GM23338 (cell line): ENCODE data around the gene VCL. TPM values are rescaled to one million over a fixed set of nuclear protein-coding genes. Genes with fewer than 3 reads are reported as not detected.

Source experiments
- ATAC-seq: fragments of 200-7000 bp; cut with Tn5 transposase; 3 replicates; pipeline ENCODE4 v1.9.1; 2020
- DNase-seq: peaks from one replicate; pipeline ENCODE4 v3.0.0-alpha.2; 2015; ENCODE audit warnings: low spot score
- H2AFZ ChIP-seq: fragments of 200-600 bp; sonication (generic); 2 replicates; pipeline ENCODE4 v1.8.0; 2016; ENCODE audit warnings: antibody characterized with exemption, mild to moderate bottlenecking, moderate library complexity
- H3F3A ChIP-seq: fragments of 200-600 bp; sonication (generic); replicated peaks from 2 replicates; pipeline ENCODE4 v1.8.0; 2017; ENCODE audit warnings: antibody characterized with exemption, mixed run types, low read depth
- H3K27ac ChIP-seq: fragments of 200-600 bp; sonication (generic); 2 replicates; pipeline ENCODE4 v1.6.1; 2016; ENCODE audit warnings: low read depth
- H3K27me3 ChIP-seq: fragments of 200-600 bp; sonication (generic); 2 replicates; pipeline ENCODE4 v1.8.0; 2016; ENCODE audit warnings: mild to moderate bottlenecking, mixed run types, moderate library complexity; ENCODE audit not compliant: insufficient read depth
- H3K36me3 ChIP-seq: fragments of 200-600 bp; sonication (generic); 2 replicates; pipeline ENCODE4 v1.8.0; 2016; ENCODE audit warnings: mild to moderate bottlenecking; ENCODE audit not compliant: insufficient read depth
- H3K4me1 ChIP-seq: fragments of 200-600 bp; sonication (generic); 2 replicates; pipeline ENCODE4 v1.8.0; 2016; ENCODE audit warnings: mild to moderate bottlenecking, moderate library complexity; ENCODE audit not compliant: insufficient read depth
- H3K4me2 ChIP-seq: fragments of 200-600 bp; sonication (generic); 2 replicates; pipeline ENCODE4 v1.7.1; 2017; ENCODE audit warnings: mixed run types
- H3K4me3 ChIP-seq: fragments of 200-600 bp; sonication (generic); 2 replicates; pipeline ENCODE4 v1.6.1; 2016; ENCODE audit warnings: mixed run types
- H3K79me2 ChIP-seq: fragments of 200-600 bp; sonication (generic); replicated peaks from 2 replicates; pipeline ENCODE4 v1.8.0; 2017; ENCODE audit warnings: mild to moderate bottlenecking; ENCODE audit not compliant: insufficient read depth
- H3K9me2 ChIP-seq: fragments of 200-600 bp; sonication (generic); 2 replicates; pipeline ENCODE4 v1.8.0; 2017; ENCODE audit not compliant: insufficient read depth
- H4K20me1 ChIP-seq: fragments of 200-600 bp; sonication (generic); replicated peaks from 2 replicates; pipeline ENCODE4 v1.8.0; 2017; ENCODE audit warnings: mild to moderate bottlenecking; ENCODE audit not compliant: insufficient read depth
- H3K27ac Mint-ChIP-seq: 2 replicates; pipeline ENCODE4 v1.8.0; 2020; ENCODE audit warnings: inconsistent platforms, mild to moderate bottlenecking, moderate library complexity, mixed read lengths
- H3K27me3 Mint-ChIP-seq: 3 replicates; pipeline ENCODE4 v1.8.0; 2022; ENCODE audit warnings: low read depth, mild to moderate bottlenecking, moderate library complexity, mixed read lengths, inconsistent platforms; ENCODE audit not compliant: insufficient read depth, poor library complexity
- H3K36me3 Mint-ChIP-seq: 3 replicates; pipeline ENCODE4 v1.8.0; 2021; ENCODE audit warnings: low read depth, mild to moderate bottlenecking, inconsistent platforms, moderate library complexity, mixed read lengths
- H3K4me1 Mint-ChIP-seq: 3 replicates; pipeline ENCODE4 v1.8.0; 2020; ENCODE audit warnings: mild to moderate bottlenecking, inconsistent platforms, mixed read lengths
- H3K4me3 Mint-ChIP-seq: 3 replicates; pipeline ENCODE4 v1.8.0; 2021; ENCODE audit warnings: moderate library complexity, mild to moderate bottlenecking, inconsistent platforms, mixed read lengths
- H3K9me3 Mint-ChIP-seq: 3 replicates; pipeline ENCODE4 v1.8.0; 2020; ENCODE audit warnings: moderate library complexity, mild to moderate bottlenecking, inconsistent platforms, mixed read lengths
- CREB1 ChIP-seq: fragments of 250-450 bp; sonication (Bioruptor Pico); IDR thresholded peaks from 2 replicates; pipeline ENCODE4 v1.5.0; 2020; ENCODE audit warnings: low read depth, mild to moderate bottlenecking, moderate library complexity
- EZH2 ChIP-seq: fragments of 200-600 bp; sonication (generic); IDR thresholded peaks from one replicate; pipeline ENCODE4 v1.8.0; 2017; ENCODE audit warnings: antibody characterized with exemption, mild to moderate bottlenecking, low read depth; ENCODE audit not compliant: unreplicated experiment
- JUNB ChIP-seq: IDR thresholded peaks from one replicate; pipeline ENCODE4 v1.6.1; 2016; ENCODE audit warnings: antibody characterized with exemption; ENCODE audit not compliant: unreplicated experiment
- POLR2AphosphoS5 ChIP-seq: IDR thresholded peaks from 2 replicates; pipeline ENCODE4 v1.6.1; 2016; ENCODE audit warnings: antibody characterized with exemption, low read depth
- polyA plus RNA-seq: library from polyadenylated mRNA; unstranded; fragments of >200 nt; fragmentation: Nextera tagmentation; extraction: Ambion mirVana; gene quantifications from 2 replicates; pipeline ENCODE4 v1.2.1, GENCODE V29; 2016
- total RNA-seq: library from RNA; depleted of rRNA; stranded (reverse); fragments of >200 nt; shearing (Covaris generic); gene quantifications from 2 replicates; pipeline ENCODE4 v1.2.3, GENCODE V29; 2014
- TF ChIP-seq, protein P1 (sequence below): fragments of 250-450 bp; sonication (Bioruptor Pico); IDR thresholded peaks from 2 replicates; pipeline ENCODE4 v1.5.0; 2020; ENCODE audit warnings: mild to moderate bottlenecking, moderate library complexity
- TF ChIP-seq, protein P2 (sequence below), 2 experiments: fragments of 200-600 bp in 1 of 2; sonication (generic) in 1 of 2; conservative IDR thresholded peaks; 2 replicates each; pipeline versions ENCODE4 v1.5.1 to v1.6.1; 2016 to 2017; ENCODE audit warnings: antibody characterized with exemption in 2 of 2, low read depth in 2 of 2, mild to moderate bottlenecking in 2 of 2, moderate library complexity in 1 of 2
- TF ChIP-seq, protein P3 (sequence below): IDR thresholded peaks from one replicate; pipeline ENCODE4 v1.6.1; 2018; ENCODE audit warnings: antibody characterized with exemption; ENCODE audit not compliant: unreplicated experiment

Gene VCL
- total and polyA plus RNA-seq, 2 experiments from 2014 or later = 60.7 to 254 TPM

DNA sequence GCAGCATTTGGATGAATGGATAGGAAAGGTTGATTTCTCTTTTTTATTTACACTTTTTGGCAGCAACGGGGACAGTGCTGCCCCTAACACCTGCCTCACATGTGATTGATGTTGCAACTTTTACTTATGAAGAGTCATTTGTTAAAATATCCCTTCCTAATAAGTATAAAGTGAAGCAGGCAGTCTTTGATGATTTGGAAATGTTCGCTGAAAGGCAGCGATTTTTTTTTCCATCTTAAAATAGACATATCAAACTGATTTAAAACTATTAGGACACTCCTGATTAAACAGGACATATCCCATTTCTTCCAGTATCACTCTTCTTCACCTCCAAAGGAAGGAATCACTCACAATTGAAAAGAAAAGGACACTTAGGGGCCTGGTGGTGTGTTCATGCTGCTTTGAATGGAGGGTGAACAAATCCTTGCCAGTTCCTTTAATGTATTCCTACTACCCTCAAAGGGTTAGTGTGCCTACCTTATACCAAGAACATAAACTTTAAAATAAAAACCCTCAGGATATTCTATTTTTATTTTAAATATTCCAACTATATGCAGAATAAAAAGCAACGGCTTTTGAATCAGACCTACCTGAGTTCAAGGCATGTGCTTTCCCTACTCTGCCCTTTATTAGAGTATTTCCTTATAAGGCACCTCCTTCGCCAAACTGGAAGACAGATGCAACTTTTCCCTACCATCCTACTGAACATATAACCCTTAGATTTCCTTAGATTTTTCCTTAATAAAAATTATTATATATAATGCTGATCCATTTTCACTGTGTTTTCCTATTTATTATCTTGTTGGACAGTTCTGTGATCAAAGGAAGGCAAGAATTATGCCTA, 154.2 kb downstream of the VCL start:
- no peaks in the 10 kb centered on the region for H3K36me3 ChIP-seq
- no peak overlapping the region for H3K4me3 Mint-ChIP-seq
- peaks cover 3% of the 10 kb centered on the region for H3K27me3 Mint-ChIP-seq

More for the DNA sequence above, 154.2 kb downstream of the VCL start:
- Histone ChIP-seq H3F3A (no peaks in the 10 kb centered on the region), H3K4me1 (peaks cover 20% of the 10 kb centered on the region), H3K4me3 (peak overlapping the region; percentile 76), H2AFZ (no peak overlapping the region; the same call in 1 of the 2 replicates), H3K27me3 (no peaks in the 10 kb centered on the region), H3K79me2 (peaks cover 89% of the 10 kb centered on the region), H3K9me2 (no peaks in the 10 kb centered on the region), H4K20me1 (no peaks in the 10 kb centered on the region; the same call in 1 of the 2 replicates), H3K4me2 (peak overlapping the region; percentile 84), H3K27ac (peak overlapping the region; percentile 74; the same call in 1 of the 2 replicates)
- Mint-ChIP-seq H3K4me1 (peaks cover 22% of the 10 kb centered on the region), H3K9me3 (no peaks in the 10 kb centered on the region), H3K27ac (no peak overlapping the region; the same call in 1 of the 2 replicates), H3K36me3 (peaks cover 3% of the 10 kb centered on the region; the same call in 1 of the 3 replicates)
- no peak for ATAC-seq
- TF ChIP-seq POLR2AphosphoS5 (no peak), JUNB (no peak), EZH2 (no peak), CREB1 (no peak)
- TF ChIP-seq, protein P1, sequence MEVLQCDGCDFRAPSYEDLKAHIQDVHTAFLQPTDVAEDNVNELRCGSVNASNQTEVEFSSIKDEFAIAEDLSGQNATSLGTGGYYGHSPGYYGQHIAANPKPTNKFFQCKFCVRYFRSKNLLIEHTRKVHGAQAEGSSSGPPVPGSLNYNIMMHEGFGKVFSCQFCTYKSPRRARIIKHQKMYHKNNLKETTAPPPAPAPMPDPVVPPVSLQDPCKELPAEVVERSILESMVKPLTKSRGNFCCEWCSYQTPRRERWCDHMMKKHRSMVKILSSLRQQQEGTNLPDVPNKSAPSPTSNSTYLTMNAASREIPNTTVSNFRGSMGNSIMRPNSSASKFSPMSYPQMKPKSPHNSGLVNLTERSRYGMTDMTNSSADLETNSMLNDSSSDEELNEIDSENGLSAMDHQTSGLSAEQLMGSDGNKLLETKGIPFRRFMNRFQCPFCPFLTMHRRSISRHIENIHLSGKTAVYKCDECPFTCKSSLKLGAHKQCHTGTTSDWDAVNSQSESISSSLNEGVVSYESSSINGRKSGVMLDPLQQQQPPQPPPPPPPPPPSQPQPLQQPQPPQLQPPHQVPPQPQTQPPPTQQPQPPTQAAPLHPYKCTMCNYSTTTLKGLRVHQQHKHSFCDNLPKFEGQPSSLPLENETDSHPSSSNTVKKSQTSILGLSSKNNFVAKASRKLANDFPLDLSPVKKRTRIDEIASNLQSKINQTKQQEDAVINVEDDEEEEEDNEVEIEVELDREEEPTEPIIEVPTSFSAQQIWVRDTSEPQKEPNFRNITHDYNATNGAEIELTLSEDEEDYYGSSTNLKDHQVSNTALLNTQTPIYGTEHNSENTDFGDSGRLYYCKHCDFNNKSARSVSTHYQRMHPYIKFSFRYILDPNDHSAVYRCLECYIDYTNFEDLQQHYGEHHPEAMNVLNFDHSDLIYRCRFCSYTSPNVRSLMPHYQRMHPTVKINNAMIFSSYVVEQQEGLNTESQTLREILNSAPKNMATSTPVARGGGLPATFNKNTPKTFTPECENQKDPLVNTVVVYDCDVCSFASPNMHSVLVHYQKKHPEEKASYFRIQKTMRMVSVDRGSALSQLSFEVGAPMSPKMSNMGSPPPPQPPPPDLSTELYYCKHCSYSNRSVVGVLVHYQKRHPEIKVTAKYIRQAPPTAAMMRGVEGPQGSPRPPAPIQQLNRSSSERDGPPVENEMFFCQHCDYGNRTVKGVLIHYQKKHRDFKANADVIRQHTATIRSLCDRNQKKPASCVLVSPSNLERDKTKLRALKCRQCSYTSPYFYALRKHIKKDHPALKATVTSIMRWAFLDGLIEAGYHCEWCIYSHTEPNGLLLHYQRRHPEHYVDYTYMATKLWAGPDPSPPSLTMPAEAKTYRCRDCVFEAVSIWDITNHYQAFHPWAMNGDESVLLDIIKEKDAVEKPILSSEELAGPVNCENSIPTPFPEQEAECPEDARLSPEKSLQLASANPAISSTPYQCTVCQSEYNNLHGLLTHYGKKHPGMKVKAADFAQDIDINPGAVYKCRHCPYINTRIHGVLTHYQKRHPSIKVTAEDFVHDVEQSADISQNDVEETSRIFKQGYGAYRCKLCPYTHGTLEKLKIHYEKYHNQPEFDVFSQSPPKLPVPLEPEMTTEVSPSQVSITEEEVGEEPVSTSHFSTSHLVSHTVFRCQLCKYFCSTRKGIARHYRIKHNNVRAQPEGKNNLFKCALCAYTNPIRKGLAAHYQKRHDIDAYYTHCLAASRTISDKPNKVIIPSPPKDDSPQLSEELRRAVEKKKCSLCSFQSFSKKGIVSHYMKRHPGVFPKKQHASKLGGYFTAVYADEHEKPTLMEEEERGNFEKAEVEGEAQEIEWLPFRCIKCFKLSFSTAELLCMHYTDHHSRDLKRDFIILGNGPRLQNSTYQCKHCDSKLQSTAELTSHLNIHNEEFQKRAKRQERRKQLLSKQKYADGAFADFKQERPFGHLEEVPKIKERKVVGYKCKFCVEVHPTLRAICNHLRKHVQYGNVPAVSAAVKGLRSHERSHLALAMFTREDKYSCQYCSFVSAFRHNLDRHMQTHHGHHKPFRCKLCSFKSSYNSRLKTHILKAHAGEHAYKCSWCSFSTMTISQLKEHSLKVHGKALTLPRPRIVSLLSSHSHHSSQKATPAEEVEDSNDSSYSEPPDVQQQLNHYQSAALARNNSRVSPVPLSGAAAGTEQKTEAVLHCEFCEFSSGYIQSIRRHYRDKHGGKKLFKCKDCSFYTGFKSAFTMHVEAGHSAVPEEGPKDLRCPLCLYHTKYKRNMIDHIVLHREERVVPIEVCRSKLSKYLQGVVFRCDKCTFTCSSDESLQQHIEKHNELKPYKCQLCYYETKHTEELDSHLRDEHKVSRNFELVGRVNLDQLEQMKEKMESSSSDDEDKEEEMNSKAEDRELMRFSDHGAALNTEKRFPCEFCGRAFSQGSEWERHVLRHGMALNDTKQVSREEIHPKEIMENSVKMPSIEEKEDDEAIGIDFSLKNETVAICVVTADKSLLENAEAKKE = no peak
- TF ChIP-seq, protein P2, sequence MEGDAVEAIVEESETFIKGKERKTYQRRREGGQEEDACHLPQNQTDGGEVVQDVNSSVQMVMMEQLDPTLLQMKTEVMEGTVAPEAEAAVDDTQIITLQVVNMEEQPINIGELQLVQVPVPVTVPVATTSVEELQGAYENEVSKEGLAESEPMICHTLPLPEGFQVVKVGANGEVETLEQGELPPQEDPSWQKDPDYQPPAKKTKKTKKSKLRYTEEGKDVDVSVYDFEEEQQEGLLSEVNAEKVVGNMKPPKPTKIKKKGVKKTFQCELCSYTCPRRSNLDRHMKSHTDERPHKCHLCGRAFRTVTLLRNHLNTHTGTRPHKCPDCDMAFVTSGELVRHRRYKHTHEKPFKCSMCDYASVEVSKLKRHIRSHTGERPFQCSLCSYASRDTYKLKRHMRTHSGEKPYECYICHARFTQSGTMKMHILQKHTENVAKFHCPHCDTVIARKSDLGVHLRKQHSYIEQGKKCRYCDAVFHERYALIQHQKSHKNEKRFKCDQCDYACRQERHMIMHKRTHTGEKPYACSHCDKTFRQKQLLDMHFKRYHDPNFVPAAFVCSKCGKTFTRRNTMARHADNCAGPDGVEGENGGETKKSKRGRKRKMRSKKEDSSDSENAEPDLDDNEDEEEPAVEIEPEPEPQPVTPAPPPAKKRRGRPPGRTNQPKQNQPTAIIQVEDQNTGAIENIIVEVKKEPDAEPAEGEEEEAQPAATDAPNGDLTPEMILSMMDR (conservative IDR thresholded peaks at IDR 0.05; ENCODE audit: low read depth in 2 of 2) = no peak
- TF ChIP-seq, protein P3, sequence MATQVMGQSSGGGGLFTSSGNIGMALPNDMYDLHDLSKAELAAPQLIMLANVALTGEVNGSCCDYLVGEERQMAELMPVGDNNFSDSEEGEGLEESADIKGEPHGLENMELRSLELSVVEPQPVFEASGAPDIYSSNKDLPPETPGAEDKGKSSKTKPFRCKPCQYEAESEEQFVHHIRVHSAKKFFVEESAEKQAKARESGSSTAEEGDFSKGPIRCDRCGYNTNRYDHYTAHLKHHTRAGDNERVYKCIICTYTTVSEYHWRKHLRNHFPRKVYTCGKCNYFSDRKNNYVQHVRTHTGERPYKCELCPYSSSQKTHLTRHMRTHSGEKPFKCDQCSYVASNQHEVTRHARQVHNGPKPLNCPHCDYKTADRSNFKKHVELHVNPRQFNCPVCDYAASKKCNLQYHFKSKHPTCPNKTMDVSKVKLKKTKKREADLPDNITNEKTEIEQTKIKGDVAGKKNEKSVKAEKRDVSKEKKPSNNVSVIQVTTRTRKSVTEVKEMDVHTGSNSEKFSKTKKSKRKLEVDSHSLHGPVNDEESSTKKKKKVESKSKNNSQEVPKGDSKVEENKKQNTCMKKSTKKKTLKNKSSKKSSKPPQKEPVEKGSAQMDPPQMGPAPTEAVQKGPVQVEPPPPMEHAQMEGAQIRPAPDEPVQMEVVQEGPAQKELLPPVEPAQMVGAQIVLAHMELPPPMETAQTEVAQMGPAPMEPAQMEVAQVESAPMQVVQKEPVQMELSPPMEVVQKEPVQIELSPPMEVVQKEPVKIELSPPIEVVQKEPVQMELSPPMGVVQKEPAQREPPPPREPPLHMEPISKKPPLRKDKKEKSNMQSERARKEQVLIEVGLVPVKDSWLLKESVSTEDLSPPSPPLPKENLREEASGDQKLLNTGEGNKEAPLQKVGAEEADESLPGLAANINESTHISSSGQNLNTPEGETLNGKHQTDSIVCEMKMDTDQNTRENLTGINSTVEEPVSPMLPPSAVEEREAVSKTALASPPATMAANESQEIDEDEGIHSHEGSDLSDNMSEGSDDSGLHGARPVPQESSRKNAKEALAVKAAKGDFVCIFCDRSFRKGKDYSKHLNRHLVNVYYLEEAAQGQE = no peak
- DNase-seq = no peak
